Adipocyte (in vitro differentiated cells): ENCODE measurements around the gene CEP162.

Source experiments
- DNase-seq: peaks from one replicate; pipeline ENCODE4 v3.0.0-alpha.2; 2015; ENCODE audit warnings: low read depth
- H3K27me3 ChIP-seq: replicated peaks from 2 replicates; pipeline ENCODE4 v1.7.0; 2013; ENCODE audit warnings: mild to moderate bottlenecking, low read length, moderate library complexity; ENCODE audit not compliant: control insufficient read depth, insufficient read depth
- H3K36me3 ChIP-seq: 2 replicates; pipeline ENCODE4 v1.7.0; 2013; ENCODE audit warnings: low read length, mild to moderate bottlenecking, moderate library complexity; ENCODE audit not compliant: control insufficient read depth, insufficient read depth, severe bottlenecking
- H3K4me1 ChIP-seq: 2 replicates; pipeline ENCODE4 v1.7.0; 2013; ENCODE audit warnings: mild to moderate bottlenecking, low read length, moderate library complexity; ENCODE audit not compliant: control insufficient read depth, insufficient read depth
- H3K4me3 ChIP-seq: 2 replicates; pipeline ENCODE4 v1.7.0; 2013; ENCODE audit warnings: mild to moderate bottlenecking, low read length, moderate library complexity
- H3K9ac ChIP-seq: 2 replicates; pipeline ENCODE4 v1.7.0; 2013; ENCODE audit warnings: mild to moderate bottlenecking, low read length, moderate library complexity
- H3K9me3 ChIP-seq: 2 replicates; pipeline ENCODE4 v1.7.0; 2013; ENCODE audit warnings: mild to moderate bottlenecking, low read length, moderate library complexity; ENCODE audit not compliant: control insufficient read depth

Gene CEP162

GRCh38 chr6:84082689-84083265 is 144.7 kb downstream of the CEP162 start:
- no peak for DNase-seq
- H3K4me3 ChIP-seq = no peak overlapping the region
- no peaks in the 10 kb centered on the region for H3K9me3 ChIP-seq
- no peak overlapping the region for H3K9ac ChIP-seq
- H3K4me1 ChIP-seq = no peaks in the 10 kb centered on the region
- H3K27me3 ChIP-seq = no peaks in the 10 kb centered on the region
- no peaks in the 10 kb centered on the region for H3K36me3 ChIP-seq

GRCh38 chr6:84081222-84081621 is 146.2 kb downstream of the CEP162 start:
- no peak overlapping the region for H3K4me3 ChIP-seq
- no peak overlapping the region for H3K9ac ChIP-seq
- H3K9me3 ChIP-seq = no peaks in the 10 kb centered on the region
- H3K4me1 ChIP-seq = no peaks in the 10 kb centered on the region
- DNase-seq = no peak
- no peaks in the 10 kb centered on the region for H3K27me3 ChIP-seq
- H3K36me3 ChIP-seq = no peaks in the 10 kb centered on the region

GRCh38 chr6:84078335-84078734 is 149.1 kb downstream of the CEP162 start:
- Histone ChIP-seq H3K4me1 (no peaks in the 10 kb centered on the region), H3K9ac (no peak overlapping the region), H3K36me3 (no peaks in the 10 kb centered on the region), H3K9me3 (no peaks in the 10 kb centered on the region), H3K4me3 (no peak overlapping the region), H3K27me3 (no peaks in the 10 kb centered on the region)
- no peak for DNase-seq

GRCh38 chr6:84077645-84078044 is 149.8 kb downstream of the CEP162 start:
- Histone ChIP-seq H3K9me3 (no peaks in the 10 kb centered on the region), H3K4me1 (no peaks in the 10 kb centered on the region)
- DNase-seq = no peak

GRCh38 chr6:84074988-84075781 is 152.3 kb downstream of the CEP162 start:
- no peak for DNase-seq
- H3K9me3 ChIP-seq = no peaks in the 10 kb centered on the region
- no peaks in the 10 kb centered on the region for H3K36me3 ChIP-seq
- H3K4me3 ChIP-seq = no peak overlapping the region
- H3K9ac ChIP-seq = no peak overlapping the region
- H3K4me1 ChIP-seq = no peaks in the 10 kb centered on the region
- H3K27me3 ChIP-seq = no peaks in the 10 kb centered on the region

More at GRCh38 chr6:84077645-84078044, 149.8 kb downstream of the CEP162 start:
- no peaks in the 10 kb centered on the region for H3K27me3 ChIP-seq
- H3K4me3 ChIP-seq = no peak overlapping the region
- H3K9ac ChIP-seq = no peak overlapping the region
- no peaks in the 10 kb centered on the region for H3K36me3 ChIP-seq
